ENCODE measurements around the gene WDFY4.

DNA sequence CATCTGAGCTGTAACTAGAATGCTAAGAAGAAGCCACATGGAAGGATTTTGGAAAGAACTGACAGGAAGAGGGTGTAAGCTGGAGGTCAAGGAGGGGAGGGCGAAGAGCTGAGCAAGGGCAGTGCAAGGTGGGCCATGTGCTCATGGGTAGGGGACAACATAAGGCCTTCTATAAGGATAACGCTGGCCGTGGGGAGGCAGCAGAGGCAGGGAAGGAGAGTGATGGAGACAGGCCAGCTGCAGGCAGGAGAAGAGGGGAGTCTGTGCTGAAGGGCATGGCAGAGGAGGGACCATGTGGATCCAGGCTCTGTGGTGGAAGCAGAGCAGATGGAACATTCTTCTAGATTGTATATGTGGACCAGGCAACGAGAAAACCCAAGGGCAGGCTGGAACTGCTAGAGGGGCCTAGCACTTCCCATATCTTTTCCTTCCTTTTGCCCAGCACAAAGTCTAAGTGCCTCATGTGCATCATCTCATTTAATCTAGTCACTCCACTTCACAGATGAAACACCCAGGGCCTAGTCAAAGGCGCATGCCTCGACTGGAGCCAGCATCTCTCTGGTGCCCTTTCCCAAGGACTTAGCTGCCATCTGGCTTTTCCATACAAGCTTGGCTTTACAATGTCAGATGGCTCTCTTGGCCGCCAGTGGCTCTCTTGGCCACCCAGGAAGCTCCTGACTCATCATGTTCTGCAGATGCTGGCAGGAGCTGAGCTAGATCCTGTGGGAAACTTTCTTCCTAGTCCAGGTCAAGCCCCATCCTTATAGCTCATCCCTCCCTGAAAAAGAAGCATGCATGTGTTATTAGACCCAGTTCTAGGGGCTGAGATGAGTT is 248.4 kb downstream of the WDFY4 start:
- TF ChIP-seq, protein P1, sequence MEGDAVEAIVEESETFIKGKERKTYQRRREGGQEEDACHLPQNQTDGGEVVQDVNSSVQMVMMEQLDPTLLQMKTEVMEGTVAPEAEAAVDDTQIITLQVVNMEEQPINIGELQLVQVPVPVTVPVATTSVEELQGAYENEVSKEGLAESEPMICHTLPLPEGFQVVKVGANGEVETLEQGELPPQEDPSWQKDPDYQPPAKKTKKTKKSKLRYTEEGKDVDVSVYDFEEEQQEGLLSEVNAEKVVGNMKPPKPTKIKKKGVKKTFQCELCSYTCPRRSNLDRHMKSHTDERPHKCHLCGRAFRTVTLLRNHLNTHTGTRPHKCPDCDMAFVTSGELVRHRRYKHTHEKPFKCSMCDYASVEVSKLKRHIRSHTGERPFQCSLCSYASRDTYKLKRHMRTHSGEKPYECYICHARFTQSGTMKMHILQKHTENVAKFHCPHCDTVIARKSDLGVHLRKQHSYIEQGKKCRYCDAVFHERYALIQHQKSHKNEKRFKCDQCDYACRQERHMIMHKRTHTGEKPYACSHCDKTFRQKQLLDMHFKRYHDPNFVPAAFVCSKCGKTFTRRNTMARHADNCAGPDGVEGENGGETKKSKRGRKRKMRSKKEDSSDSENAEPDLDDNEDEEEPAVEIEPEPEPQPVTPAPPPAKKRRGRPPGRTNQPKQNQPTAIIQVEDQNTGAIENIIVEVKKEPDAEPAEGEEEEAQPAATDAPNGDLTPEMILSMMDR (IDR thresholded peaks at IDR 0.05) = no peak
- no peak for TF ChIP-seq POLR2A (IDR thresholded peaks at IDR 0.05)
- TF ChIP-seq POLR2AphosphoS5 (IDR thresholded peaks at IDR 0.05) = no peak

All from breast epithelium (tissue), 3 donors.